OCI-LY3 (cell line): ENCODE data around the gene ATAD3C.

Experiments
- EZH2phosphoT487 ChIP-seq: fragments of 200-600 bp; shearing (Covaris generic); IDR thresholded peaks from 2 replicates; pipeline ENCODE4 v1.6.1; 2018; ENCODE audit warnings: antibody characterized with exemption, mixed run types, low read depth
- TF ChIP-seq, protein P1 (sequence below): fragments of 200-600, 300-600 bp; sonication (generic); IDR thresholded peaks from 2 replicates; pipeline ENCODE4 v1.5.1; 2014; ENCODE audit warnings: antibody characterized with exemption, low read length, low read depth

DNA sequence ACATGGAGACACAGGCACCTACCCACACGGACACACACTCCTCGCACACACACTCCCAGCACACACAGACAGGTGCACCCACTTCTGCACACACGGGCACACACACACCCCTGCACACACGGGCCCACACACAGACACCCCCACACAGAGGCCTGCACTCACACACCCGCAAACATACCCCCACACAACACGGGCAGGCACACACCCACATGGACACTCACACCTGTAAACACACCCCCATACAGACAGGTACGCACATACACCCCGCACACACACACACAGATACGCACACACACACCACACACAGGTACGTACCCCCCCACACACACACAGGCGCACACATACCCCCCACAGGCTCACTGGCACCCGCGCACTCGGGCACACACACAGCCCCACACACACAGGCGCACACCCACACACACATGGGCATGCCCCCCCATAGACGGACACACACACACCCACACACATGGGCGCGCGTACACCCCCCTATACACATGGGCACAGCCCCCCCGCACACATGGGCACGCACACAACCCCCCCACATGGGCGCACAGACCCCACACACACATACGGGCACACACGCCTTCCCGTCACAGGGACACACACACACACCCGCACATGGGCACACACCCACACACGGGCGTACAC, 68.6 kb downstream of the ATAD3C start:
- TF ChIP-seq, protein P1, sequence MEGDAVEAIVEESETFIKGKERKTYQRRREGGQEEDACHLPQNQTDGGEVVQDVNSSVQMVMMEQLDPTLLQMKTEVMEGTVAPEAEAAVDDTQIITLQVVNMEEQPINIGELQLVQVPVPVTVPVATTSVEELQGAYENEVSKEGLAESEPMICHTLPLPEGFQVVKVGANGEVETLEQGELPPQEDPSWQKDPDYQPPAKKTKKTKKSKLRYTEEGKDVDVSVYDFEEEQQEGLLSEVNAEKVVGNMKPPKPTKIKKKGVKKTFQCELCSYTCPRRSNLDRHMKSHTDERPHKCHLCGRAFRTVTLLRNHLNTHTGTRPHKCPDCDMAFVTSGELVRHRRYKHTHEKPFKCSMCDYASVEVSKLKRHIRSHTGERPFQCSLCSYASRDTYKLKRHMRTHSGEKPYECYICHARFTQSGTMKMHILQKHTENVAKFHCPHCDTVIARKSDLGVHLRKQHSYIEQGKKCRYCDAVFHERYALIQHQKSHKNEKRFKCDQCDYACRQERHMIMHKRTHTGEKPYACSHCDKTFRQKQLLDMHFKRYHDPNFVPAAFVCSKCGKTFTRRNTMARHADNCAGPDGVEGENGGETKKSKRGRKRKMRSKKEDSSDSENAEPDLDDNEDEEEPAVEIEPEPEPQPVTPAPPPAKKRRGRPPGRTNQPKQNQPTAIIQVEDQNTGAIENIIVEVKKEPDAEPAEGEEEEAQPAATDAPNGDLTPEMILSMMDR = no peak
- no peak for TF ChIP-seq EZH2phosphoT487
